Tibial artery (tissue), 4 donors: Measurements from ENCODE around the gene MCF2L.

ENCODE experiments used
- DNase-seq, 2 donors: peaks; one replicate each; pipeline ENCODE4 v3.0.0-alpha.2; 2019
- H3K27ac ChIP-seq, 2 donors: fragments of 200-600 bp; sonication (generic) in 1 of 2; 1 replicate in 1 of 2; 2 replicates in 1 of 2; pipeline ENCODE4 v1.5.1; 2018 to 2019; ENCODE audit warnings: mild to moderate bottlenecking in 1 of 2
- H3K27me3 ChIP-seq, 2 donors: fragments of 200-600 bp; sonication (generic) in 1 of 2; one replicate each; pipeline versions ENCODE4 v1.5.1 to v1.6.0; 2016 to 2019
- H3K36me3 ChIP-seq, 3 donors: fragments of 200-600 bp; sonication (generic) in 2 of 3; one replicate each; pipeline ENCODE4 v1.5.1; 2016 to 2019; ENCODE audit warnings: mild to moderate bottlenecking in 2 of 3
- H3K4me1 ChIP-seq, 4 donors: fragments of 200-600 bp; sonication (generic) in 2 of 4; 1 replicate in 3 of 4; 2 replicates in 1 of 4; pipeline ENCODE4 v1.5.1; 2016 to 2019
- H3K4me3 ChIP-seq, 2 donors: fragments of 200-600 bp; sonication (generic) in 1 of 2; 1 replicate in 1 of 2; 2 replicates in 1 of 2; pipeline ENCODE4 v1.5.1; 2018 to 2019; ENCODE audit warnings: mild to moderate bottlenecking in 2 of 2
- H3K9me3 ChIP-seq, 3 donors: fragments of 200-600 bp; sonication (generic) in 1 of 3; one replicate each; pipeline ENCODE4 v1.5.1; 2016 to 2019
- intact Hi-C: fragments of 100-400 bp; cut with DNase I; formaldehyde crosslinking; loops from one replicate; pipeline ENCODE4 v1.15.0; 2023; ENCODE audit warnings: low total_unique reads
- TF ChIP-seq, protein P1 (sequence below), 2 experiments: fragments of 200-600 bp in 1 of 2; fragments of 450-650 bp in 1 of 2; IDR thresholded peaks; one replicate each; pipeline ENCODE4 v1.5.1; 2017 to 2019; ENCODE audit warnings: antibody characterized with exemption in 2 of 2, mild to moderate bottlenecking in 1 of 2, moderate library complexity in 1 of 2

Gene MCF2L

GRCh38 chr13:113041293-113041690 is 72.3 kb downstream of the MCF2L start:
- Histone ChIP-seq H3K27me3 (no peaks in the 10 kb centered on the region), H3K27ac (peak overlapping the region in 1 of 2 donors; percentile 53), H3K36me3 (no peaks in the 10 kb centered on the region), H3K4me3 (no peak overlapping the region), H3K4me1 (peaks cover 0 to 23% (median 17%) of the 10 kb centered on the region in 4 donors), H3K9me3 (no peaks in the 10 kb centered on the region)
- TF ChIP-seq, protein P1, sequence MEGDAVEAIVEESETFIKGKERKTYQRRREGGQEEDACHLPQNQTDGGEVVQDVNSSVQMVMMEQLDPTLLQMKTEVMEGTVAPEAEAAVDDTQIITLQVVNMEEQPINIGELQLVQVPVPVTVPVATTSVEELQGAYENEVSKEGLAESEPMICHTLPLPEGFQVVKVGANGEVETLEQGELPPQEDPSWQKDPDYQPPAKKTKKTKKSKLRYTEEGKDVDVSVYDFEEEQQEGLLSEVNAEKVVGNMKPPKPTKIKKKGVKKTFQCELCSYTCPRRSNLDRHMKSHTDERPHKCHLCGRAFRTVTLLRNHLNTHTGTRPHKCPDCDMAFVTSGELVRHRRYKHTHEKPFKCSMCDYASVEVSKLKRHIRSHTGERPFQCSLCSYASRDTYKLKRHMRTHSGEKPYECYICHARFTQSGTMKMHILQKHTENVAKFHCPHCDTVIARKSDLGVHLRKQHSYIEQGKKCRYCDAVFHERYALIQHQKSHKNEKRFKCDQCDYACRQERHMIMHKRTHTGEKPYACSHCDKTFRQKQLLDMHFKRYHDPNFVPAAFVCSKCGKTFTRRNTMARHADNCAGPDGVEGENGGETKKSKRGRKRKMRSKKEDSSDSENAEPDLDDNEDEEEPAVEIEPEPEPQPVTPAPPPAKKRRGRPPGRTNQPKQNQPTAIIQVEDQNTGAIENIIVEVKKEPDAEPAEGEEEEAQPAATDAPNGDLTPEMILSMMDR (IDR thresholded peaks at IDR 0.05): no peak
- DNase-seq: peak in 1 of 2 donors; percentile 48
- intact Hi-C loops: no loop called here

DNA sequence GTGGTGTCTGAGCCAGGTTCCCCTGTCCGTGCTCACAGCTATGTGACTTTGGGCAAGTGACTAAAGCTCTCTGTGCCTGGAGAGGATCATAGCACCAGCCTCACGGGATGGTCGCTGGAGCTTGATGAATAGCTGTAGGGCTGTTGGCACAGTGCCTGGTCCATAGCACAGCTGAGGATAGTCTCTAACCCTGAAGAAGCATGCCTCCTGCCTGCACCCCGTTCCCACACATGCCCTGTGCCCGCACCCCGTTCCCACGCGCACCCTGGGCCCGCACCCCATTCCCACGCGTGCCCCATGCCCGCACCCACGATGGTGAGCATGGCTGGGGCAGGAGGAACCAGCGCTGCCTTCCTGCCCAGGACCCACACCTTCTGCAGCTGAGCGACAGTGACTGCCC is 72.9 kb downstream of the MCF2L start:
- intact Hi-C loops: no loop called here
- H3K4me3 ChIP-seq: no peak overlapping the region
- H3K27ac ChIP-seq: peak overlapping the region in 1 of 2 donors; percentile 53
- H3K4me1 ChIP-seq: peaks cover 0 to 25% (median 23%) of the 10 kb centered on the region in 4 donors
- TF ChIP-seq, protein P1 (IDR thresholded peaks at IDR 0.05): no peak
- H3K36me3 ChIP-seq: no peaks in the 10 kb centered on the region
- H3K9me3 ChIP-seq: no peaks in the 10 kb centered on the region
- H3K27me3 ChIP-seq: no peaks in the 10 kb centered on the region
- DNase-seq: no peak

DNA sequence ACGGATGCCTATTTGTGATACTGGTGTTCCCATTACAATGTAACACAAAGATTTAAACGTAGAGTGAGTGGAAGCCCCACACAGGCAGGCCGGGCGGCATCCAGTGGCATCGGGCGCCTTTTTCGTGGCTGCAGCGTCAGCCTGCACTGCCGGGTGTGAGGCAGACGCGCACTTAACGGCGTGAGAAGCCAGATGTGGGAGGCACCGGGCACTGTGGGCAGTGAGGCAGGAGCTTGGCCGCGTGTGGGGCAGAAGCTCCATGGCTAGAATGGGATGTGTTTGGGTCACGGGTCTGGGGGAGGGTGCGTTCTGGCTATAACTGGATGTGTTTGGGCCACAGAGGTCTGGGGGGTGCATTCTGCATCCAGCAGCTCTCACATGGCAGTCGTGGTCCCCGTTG is 73.4 kb downstream of the MCF2L start:
- H3K4me1 ChIP-seq: peaks cover 0 to 31% (median 24%) of the 10 kb centered on the region in 4 donors
- H3K27ac ChIP-seq: no peak overlapping the region
- intact Hi-C loops: no loop called here
- H3K9me3 ChIP-seq: no peaks in the 10 kb centered on the region
- no peak for DNase-seq
- H3K4me3 ChIP-seq: no peak overlapping the region
- no peaks in the 10 kb centered on the region for H3K36me3 ChIP-seq
- TF ChIP-seq, protein P1 (IDR thresholded peaks at IDR 0.05): no peak
- H3K27me3 ChIP-seq: no peaks in the 10 kb centered on the region

GRCh38 chr13:113043001-113043630 is 74.1 kb downstream of the MCF2L start:
- no peak for DNase-seq
- intact Hi-C loops: no loop called here
- H3K27me3 ChIP-seq: no peaks in the 10 kb centered on the region
- H3K9me3 ChIP-seq: no peaks in the 10 kb centered on the region
- TF ChIP-seq, protein P1 (IDR thresholded peaks at IDR 0.05): no peak
- no peak overlapping the region for H3K4me3 ChIP-seq
- H3K36me3 ChIP-seq: no peaks in the 10 kb centered on the region
- H3K27ac ChIP-seq: no peak overlapping the region
- peaks cover 0 to 31% (median 24%) of the 10 kb centered on the region in 4 donors for H3K4me1 ChIP-seq

- no peak for DNase-seq
- peak overlapping the region; percentile 44 to 46 for H3K4me3 ChIP-seq
- H3K4me1 ChIP-seq: peaks cover 0 to 33% (median 25%) of the 10 kb centered on the region in 4 donors
- no peaks in the 10 kb centered on the region for H3K27me3 ChIP-seq
- no peaks in the 10 kb centered on the region for H3K9me3 ChIP-seq
- H3K36me3 ChIP-seq: no peaks in the 10 kb centered on the region
- intact Hi-C loops: no loop called here
- peak overlapping the region; percentile 70 to 74 for H3K27ac ChIP-seq
- TF ChIP-seq, protein P1 (IDR thresholded peaks at IDR 0.05): no peak
Observed at GRCh38 chr13:113043931-113044330, 74.9 kb downstream of the MCF2L start.
